AG10803 (cell line): ENCODE measurements around the gene CIITA.

Source experiments
- DNase-seq: peaks from one replicate; pipeline ENCODE4 v3.0.0; 2010; ENCODE audit warnings: low read depth
- H3K4me3 ChIP-seq: 2 replicates; pipeline ENCODE4 v1.5.1; 2011; ENCODE audit warnings: mild to moderate bottlenecking, low read length, control low read depth
- CTCF ChIP-seq: conservative IDR thresholded peaks from 2 replicates; pipeline ENCODE4 v1.5.1; 2011; ENCODE audit warnings: mild to moderate bottlenecking, low read length, control low read depth, inconsistent platforms

CIITA gene

GRCh38 chr16:10880594-10881452, 3.8 kb downstream of the CIITA start:
- TF ChIP-seq CTCF = no peak
- no peak overlapping the region for H3K4me3 ChIP-seq
- DNase-seq = no peak

GRCh38 chr16:10881479-10882030, 4.6 kb downstream of the CIITA start:
- no peak for DNase-seq
- no peak overlapping the region for H3K4me3 ChIP-seq
- TF ChIP-seq CTCF = no peak

- DNase-seq = no peak
- H3K4me3 ChIP-seq = no peak overlapping the region
- no peak for TF ChIP-seq CTCF
These were observed 6.0 kb downstream of the CIITA start for GRCh38 chr16:10883004-10883403.

- DNase-seq = no peak
- no peak for TF ChIP-seq CTCF
- no peak overlapping the region for H3K4me3 ChIP-seq
These were observed 8.2 kb downstream of the CIITA start for GRCh38 chr16:10885246-10885645.

DNA sequence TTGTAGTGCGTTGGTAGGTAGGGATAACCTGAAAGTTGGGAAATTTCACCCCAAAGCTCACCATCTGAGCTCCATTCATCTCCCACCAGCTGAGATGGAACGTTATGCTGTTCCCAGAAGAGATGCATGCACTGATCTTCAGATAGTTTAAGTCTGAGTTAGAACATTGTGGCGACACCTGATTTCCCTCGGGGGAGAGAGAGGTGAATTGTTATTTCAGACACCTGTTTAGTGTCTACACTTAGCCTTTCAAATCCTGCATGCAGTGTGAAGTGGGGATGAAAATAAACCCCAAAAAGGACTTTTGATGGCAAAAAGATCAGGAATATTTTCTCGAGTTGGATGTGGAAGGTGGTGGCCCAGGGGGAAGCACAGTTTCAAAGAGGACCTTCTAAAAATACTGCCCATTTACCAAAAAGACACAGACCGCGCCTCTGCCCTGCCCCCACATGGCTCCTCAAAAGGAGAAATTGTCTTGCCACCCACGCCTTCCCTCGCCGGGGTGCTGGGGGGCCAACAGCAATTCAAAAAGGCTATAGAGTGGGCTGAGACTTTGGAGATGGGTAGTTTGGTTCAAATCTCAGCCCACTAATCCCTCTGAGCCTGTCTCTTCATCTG, 11.4 kb downstream of the CIITA start:
- H3K4me3 ChIP-seq = no peak overlapping the region
- no peak for TF ChIP-seq CTCF
- DNase-seq = no peak

DNA sequence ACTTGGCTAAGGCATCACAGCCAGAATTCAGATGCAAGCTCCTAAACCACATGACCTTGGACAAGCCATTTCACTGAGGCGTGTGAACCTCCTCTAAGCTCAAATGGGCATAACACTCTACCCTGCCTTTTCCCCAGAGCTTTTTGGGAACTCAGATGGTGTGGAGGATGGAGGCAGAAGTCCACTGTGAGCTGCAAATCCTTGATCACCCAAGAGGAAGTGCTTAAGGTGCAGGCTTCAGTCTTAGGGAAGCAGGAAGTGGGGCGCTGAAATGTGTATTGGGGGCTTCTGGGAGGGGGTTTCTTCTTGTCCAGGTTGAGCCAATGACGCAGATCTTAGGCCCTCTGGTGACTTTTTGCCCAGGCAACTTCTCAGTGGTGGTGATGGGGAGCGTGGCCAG, 12.9 kb downstream of the CIITA start:
- no peak overlapping the region for H3K4me3 ChIP-seq
- no peak for DNase-seq
- no peak for TF ChIP-seq CTCF
